CD4-positive, alpha-beta T cell treated with Interleukin-6 at 100 ng/mL for 8 hours (primary cell): Measurements from ENCODE around the gene ZNF569.
"Not testable (repeated sequence)": the region's sequence is repeated elsewhere in the genome, so short reads cannot be mapped to it uniquely, and the experiment has no call there.

Experiments
- DNase-seq: peaks from one replicate; pipeline ENCODE4 v3.0.0-alpha.2; 2020; ENCODE audit warnings: mixed read lengths, low spot score

The ZNF569 gene

GRCh38 chr19:37466798-37467607, at the start of gene ZNF569:
Gene ZNF569 (minus strand): TSS chr19:37467444. CDS start chr19:37444921, 22,523 bp downstream.
- peak; percentile 91 for DNase-seq

DNA sequence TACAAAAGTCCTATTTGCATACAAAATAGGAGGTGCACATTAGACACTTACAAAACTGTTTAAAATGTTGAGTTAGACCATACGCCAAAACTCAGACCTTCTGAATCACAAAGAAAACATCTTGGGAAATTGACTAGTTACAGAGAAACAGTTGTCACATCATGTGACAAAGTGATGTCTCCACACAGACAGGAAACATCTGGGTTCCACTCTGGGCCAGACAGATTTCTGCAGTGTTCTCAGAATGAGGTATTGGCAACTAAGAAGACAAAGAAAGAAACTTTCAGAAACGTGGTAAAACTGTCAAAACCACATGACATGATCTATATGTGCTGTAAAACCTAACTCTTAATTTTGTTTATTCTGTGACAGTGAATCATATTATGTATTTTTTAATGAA, 46.2 kb upstream of the ZNF569 start:
- DNase-seq: no peak

- no peak for DNase-seq
Observed at GRCh38 chr19:37511821-37512220, 44.6 kb upstream of the ZNF569 start.

DNA sequence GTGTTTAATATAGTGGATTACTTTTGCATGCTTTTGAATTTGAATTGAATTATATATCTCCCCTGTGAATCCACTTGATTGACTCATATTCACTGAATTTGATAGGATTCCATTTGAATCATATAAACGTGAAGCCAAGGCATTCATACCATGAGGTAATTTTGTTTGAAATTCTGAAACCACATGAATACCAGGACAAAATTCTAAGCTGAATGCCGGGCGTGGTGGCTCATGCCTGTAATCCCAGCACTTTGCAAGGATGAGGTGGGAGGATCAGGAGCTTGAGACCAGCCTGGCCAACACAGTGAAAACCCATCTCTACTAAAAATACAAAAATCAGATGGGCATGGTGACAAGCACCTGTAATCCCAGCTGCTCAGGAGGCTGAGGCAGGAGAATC, 43.9 kb upstream of the ZNF569 start:
- no peak for DNase-seq

- DNase-seq: no peak
Observed at GRCh38 chr19:37507167-37507464, 39.9 kb upstream of the ZNF569 start.

DNA sequence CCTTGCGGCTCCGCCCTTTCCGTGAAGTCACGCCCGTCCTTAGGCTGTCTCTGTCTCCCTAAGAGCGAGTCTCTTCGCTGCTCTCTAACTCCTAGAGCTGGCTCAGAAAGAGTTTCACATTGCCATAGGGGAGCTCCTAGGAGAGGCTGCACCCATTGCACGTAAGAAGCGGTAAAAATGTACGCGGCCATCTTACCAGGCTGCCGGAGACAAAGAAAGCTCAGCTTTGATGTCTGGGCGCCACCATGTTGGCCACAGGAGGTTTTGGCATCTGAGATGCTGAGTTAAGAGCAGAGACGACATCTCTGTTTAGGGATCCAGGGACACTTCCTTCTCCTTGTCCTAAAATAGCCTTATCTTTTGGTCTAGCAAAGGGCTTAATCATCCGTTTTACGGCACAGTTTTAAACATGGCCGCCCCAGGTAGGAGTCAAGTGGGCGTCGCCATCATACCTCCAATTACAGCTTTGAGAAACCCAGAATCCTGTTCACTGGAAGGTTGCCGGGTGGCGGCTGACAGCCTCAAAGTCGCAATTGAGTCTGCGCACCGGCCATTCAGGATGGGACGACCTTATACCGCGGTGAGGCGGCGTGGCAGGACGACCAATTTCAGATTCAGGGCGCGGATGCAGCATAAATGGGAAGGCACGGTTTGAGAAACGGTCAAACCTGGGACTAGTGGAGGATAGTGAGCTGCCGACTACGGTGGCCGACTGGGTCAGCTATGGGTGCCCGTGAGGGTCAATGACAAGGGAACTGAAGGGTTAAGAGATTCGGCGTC, 39.3 kb upstream of the ZNF569 start, which contains the start of gene ZNF793:
Gene ZNF793, plus strand, starts transcription at position 553 of the 780 bp plus-strand sequence. CDS start 16,501 bp downstream, outside the sequence.
- peak; percentile 83 for DNase-seq

DNA sequence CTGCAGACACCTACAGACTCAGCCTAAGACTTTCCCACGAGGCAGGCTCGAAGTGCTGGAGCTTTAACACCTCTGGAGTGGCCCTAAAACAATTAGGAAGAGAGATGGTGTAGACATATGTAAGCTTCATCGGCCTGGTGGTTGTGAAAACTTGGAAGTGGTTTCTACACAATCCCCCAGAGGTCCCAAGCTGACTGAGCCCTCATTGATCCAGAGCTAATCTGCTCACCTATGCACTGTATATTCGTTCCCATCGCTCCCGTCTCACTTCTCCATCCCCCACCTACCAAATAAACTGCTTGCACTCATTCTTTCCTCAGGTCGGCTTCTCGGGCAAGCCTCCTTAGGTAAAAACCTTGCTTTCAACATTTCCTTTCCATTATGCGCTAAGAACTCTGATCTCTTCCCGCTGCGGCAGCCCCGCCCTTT, 38.7 kb upstream of the ZNF569 start:
- DNase-seq: no peak

DNA sequence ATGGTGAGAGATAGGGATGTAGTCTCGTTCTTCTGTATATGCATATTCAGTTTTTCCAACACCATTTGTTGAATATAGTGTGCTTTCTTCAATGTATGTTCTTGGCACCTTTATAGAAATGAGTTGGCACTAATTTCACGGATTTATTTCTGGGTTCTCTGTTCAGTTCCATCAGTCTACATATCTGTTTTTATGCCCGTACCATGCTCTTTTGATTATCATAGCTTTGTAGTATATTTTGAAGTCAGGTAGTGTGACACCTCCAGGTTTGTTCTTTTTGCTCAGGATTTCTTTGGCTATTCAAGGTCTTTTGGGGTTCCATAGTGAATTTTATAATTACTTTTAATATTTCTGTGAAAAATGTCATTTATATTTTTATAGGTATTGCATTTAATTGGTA, 25.0 kb upstream of the ZNF569 start:
- DNase-seq: no peak

DNA sequence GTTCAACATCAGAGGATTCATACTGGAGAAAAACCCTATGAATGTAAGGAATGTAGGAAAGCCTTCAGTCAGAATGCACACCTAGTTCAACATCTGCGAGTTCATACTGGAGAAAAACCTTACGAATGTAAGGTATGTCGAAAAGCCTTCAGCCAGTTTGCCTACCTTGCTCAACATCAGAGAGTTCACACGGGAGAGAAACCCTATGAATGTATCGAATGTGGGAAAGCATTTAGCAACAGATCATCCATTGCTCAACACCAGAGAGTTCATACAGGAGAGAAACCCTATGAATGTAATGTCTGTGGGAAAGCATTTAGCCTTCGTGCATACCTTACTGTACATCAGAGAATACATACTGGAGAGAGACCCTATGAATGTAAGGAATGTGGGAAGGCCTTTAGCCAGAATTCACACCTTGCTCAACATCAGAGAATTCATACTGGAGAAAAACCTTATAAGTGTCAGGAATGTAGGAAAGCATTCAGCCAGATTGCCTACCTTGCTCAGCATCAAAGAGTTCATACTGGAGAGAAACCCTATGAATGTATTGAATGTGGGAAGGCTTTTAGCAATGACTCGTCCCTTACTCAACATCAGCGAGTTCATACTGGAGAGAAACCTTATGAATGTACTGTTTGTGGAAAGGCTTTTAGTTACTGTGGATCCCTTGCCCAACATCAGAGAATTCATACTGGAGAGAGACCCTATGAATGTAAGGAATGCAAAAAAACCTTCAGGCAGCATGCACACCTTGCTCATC, 17.3 kb upstream of the ZNF569 start:
- no peak for DNase-seq

- DNase-seq: no peak
Observed at GRCh38 chr19:37472165-37472564, 4.9 kb upstream of the ZNF569 start.

DNA sequence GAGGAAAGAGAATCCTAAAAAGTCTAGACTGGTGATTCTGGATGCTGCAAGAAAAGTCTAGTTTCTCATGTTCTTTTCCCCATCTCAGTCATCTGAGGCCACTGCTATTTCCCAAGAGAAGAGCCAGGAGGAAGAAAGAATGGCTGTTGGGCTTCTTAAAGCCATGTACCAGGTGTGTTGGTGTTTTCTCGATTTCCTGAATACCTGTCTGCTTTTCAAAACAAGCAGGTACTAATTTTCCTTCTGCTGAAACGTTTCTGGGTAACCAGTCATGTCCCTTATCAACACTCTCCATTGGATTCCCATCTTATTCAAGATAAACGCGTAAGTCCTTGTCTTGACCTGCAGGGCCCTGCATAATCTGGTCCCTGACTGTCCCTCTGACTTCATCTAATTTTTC, 3.0 kb upstream of the ZNF569 start:
- DNase-seq: no peak

DNA sequence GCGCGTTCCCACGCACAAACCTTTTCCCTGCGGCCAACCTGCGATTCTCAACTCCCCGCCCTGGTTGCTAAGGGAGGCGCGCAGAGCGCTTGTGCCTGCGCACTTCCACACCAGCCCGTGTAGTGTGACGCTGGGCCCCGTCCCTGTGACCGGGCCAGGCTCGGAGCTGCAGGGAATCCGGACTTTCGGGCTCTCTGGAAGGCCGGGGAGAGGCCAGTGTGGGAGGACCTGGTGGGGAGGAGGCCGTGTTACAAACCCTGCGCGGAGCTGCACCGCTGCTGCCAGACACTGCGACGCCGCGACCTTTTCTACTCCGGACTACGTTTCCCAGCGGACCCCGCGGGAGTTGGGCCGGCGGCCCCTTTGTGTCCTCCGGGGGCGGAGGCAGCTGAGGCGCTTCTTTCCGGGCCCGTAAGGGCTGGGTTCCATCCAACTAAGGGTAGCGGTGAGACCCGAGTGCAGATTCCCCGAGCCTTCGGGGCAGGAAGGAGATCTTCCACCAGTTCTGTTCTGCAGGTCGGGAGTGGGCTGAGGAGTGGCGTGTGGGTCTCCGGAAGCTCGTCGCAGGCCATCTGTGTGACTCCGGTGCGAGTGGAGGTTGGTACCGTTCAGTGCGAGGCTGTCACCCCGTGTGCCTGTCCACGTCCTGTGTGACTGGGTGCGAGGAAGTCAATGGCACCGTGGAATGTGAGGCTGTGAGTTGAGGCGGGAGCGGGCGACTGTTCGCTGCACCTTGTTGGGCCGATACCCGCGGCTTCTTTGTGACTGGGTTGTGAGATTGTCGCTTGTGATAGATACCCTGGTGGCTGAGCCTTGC, 1.9 kb upstream of the ZNF569 start, which contains the start of gene ZNF570:
Gene ZNF570, plus strand, starts transcription at position 396 of the 817 bp plus-strand sequence. CDS start 999 bp downstream, outside the sequence.
- peak; percentile 85 for DNase-seq

GRCh38 chr19:37467608-37468090, 405 bp upstream of the ZNF569 start:
- DNase-seq: no peak

- no peak for DNase-seq
Observed at GRCh38 chr19:37466277-37466797, 907 bp downstream of the ZNF569 start.

DNA sequence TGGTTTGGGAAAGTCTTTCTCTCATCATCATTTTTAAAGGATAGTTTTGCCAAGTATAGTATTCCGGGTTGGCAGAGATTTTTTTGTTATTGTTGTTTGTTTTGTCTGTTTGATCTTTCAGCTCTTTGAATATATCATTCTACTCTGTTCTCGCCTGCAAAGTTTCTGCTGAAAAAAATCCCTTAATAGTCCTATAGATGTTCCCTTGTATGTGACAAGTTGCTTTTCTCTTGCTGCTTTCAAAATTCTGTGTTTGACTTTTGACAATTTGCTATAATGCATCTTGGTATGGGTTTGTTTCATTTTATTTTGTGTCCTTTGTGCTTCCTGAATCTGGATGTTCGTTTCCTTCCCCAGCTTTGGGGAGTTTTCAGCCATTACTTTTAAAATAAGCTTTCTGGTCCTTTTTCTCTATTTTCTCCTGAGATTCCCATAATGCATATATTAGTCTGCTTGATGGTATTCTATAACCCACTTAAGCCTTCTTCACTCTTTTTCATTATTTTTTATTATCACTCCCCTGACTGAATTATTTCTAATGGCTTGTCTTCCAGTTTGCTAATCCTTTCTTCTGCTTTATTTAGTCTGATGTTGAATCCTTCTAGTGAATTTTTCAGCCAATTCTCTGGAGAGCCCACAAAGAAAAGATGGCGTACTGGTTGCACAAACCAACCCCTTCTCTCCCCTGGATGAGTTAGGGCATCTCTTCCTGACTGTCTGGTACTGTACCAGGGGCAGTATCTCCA, 14.6 kb downstream of the ZNF569 start:
- no peak for DNase-seq

DNA sequence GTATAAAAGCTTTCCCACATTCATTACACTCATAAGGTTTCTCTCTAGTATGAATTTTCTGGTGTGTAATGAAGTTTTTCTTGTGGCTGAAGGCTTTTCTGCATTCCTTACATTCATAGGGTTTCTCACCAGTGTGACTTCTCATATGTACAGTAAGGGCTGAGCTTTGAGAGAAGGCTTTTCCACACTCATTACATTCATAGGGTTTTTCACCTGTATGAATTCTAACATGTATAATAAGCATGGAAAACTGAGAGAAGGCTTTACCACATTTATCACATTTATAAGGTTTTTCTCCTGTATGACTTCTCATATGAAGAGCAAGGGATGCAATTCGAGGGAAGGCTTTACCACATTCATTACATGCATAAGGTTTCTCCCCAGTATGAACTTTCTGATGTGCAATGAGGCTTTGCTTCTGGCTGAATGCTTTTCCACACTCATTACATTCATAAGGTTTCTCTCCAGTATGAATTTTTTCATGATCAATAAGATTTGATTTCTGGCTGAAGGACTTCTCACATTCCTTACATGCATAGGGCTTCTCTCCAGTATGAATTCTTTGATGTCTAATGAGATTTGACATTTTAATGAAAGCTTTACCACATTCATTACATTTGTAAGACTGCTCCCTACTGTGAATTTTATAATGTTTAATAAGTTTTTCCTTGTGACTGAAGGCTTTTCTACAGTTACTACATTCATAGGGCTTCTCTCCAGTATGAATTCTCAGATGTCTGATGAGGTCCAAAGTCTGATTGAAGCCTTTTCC, 53.7 kb downstream of the ZNF569 start:
- no peak for DNase-seq

- DNase-seq: no peak
Observed at GRCh38 chr19:37412700-37413099, 54.5 kb downstream of the ZNF569 start.

DNA sequence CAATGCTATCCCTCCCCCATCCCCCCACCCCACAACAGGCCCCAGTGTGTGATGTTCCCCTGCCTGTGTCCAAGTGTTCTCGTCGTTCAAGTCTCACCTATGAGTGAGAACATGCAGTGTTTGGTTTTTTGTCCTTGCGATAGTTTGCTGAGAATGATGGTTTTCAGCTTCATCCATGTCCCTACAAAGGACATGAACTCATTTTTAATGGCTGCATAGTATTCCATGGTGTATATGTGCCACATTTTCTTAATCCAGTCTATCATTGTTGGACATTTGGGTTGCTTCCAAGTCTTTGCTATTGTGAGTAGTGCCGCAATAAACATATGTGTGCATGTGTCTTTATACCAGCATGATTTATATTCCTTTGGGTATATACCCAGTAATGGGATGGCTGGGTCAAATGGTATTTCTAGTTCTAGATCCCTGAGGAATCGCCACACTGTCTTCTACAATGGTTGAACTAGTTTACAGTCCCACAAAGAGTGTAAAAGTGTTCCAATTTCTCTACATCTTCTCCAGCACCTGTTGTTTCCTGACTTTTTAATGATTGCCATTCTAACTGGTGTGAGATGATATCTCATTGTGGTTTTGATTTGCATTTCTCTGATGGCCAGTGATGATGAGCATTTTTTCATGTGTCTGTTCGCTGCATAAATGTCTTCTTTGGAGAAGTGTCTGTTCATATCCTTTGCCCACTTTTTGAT, 61.0 kb downstream of the ZNF569 start:
- not testable (repeated sequence) for DNase-seq

DNA sequence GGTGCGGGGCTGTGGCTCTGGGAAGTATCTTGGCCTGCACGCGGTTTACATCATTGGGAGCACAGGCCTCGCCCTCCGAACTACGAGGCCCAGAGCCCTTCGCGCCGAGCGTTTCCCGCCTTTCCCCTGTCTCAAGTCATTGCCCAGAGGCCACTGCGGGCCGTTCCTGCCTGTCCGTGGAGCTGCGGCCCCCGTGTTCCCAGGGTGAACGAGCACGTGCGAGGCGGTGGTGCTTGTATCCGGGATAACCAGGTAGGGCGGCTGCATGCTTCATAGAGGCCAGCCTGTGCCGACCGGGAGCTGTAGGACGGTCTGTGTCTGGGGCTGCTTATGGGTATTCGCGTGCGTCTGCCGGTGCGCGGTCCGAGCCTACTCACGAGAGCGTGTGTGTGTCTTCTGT, 63.8 kb downstream of the ZNF569 start:
- DNase-seq: no peak
